Neutrophil (primary cell): ENCODE data around the gene ALPL.

Experiments
- H3K27ac ChIP-seq: fragments of 200-600 bp; sonication (generic); 2 replicates; pipeline ENCODE4 v1.5.1; 2016; ENCODE audit warnings: mild to moderate bottlenecking, moderate library complexity
- H3K27me3 ChIP-seq: fragments of 200-600 bp; sonication (generic); 2 replicates; pipeline ENCODE4 v1.6.0; 2016; ENCODE audit warnings: mild to moderate bottlenecking
- H3K36me3 ChIP-seq: fragments of 200-600 bp; sonication (generic); 2 replicates; pipeline ENCODE4 v1.5.1; 2017
- H3K4me1 ChIP-seq, 2 experiments: fragments of 200-600 bp in 1 of 2; sonication (generic) in 1 of 2; 1 replicate in 1 of 2; 2 replicates in 1 of 2; pipeline versions ENCODE4 v1.5.1 to v1.6.1; 2013 to 2016; ENCODE audit warnings: low read depth in 1 of 2, low read length in 1 of 2, mild to moderate bottlenecking in 1 of 2, moderate library complexity in 1 of 2; ENCODE audit not compliant: control insufficient read depth in 1 of 2, insufficient read depth in 1 of 2
- H3K4me3 ChIP-seq, 2 experiments: fragments of 200-600 bp in 1 of 2; sonication (generic) in 1 of 2; 1 replicate in 1 of 2; 2 replicates in 1 of 2; pipeline ENCODE4 v1.5.1; 2013 to 2016; ENCODE audit warnings: low read depth in 1 of 2, low read length in 1 of 2, mild to moderate bottlenecking in 1 of 2, moderate library complexity in 1 of 2
- H3K9me3 ChIP-seq: fragments of 200-600 bp; sonication (generic); 2 replicates; pipeline ENCODE4 v1.5.1; 2016
- CTCF ChIP-seq: fragments of 200-600 bp; sonication (generic); IDR thresholded peaks from 2 replicates; pipeline ENCODE4 v1.5.1; 2016; ENCODE audit warnings: antibody characterized with exemption

The ALPL gene

DNA sequence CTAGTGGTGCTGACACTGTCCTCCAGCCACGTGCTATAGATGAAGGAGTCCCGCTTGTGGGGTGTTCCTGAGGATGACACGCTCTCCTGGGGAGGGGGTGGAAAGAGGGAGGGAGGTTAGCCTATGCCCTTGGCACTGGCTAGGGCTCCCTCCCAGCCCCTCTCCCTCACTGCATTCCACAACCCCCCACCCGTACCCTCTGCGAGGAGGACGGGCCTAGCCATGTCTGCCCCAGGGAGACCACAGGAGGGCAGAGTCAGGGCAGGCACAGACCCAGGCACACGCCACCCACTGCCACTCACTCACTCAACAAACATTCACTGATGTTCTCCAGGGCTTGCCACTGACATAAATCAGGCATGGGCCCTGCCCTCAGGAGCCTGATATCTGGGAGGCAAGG, 89.2 kb downstream of the ALPL start:
- Histone ChIP-seq H3K9me3 (no peaks in the 10 kb centered on the region), H3K4me1 (peaks cover 17 to 23% of the 10 kb centered on the region in 2 experiments), H3K27ac (no peak overlapping the region), H3K4me3 (no peak overlapping the region), H3K36me3 (no peaks in the 10 kb centered on the region), H3K27me3 (peaks cover 7% of the 10 kb centered on the region)
- no peak for TF ChIP-seq CTCF

DNA sequence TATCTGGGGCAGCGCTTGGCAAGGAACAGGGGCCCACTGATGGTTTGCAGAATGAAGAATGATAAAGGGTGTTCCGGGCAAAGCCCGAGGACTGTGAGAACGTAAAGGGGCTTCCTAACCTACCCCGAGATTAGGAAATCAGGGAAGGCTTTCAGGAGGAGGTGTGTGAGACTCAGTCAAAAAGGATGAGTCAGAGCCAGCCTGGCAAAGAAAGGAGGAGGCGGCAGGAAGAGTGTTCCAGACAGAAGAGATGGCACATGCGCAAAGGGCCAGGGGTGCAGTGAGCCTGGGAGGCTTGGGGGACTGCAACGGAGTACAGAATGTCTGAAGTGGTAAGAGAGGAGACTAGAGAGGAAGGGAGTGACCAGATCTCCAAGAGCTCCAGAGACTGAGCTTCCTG, 89.7 kb downstream of the ALPL start:
- Histone ChIP-seq H3K27ac (no peak overlapping the region), H3K4me3 (no peak overlapping the region), H3K4me1 (peaks cover 17 to 22% of the 10 kb centered on the region in 2 experiments), H3K9me3 (no peaks in the 10 kb centered on the region), H3K36me3 (no peaks in the 10 kb centered on the region), H3K27me3 (peaks cover 7% of the 10 kb centered on the region)
- no peak for TF ChIP-seq CTCF

DNA sequence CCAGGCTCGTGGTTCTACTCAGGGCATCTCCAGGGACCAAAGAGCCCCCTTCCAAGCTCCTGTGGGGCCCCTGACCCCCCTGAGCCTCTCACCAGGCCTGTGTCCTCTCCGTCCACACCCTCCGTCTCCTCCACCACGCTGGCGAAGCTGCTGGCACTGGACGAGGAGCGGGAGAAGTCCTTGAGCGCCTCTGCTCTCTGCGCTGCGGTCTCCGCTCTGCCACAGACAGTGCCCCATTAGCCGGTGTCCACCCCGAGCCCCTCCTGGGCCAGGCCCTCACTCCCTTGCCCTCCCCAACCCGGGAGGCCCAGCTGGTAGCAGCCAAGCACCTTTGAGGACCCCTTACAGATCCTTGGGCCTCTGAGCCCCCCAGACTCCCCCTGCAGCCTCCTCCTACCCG, 90.2 kb downstream of the ALPL start:
- Histone ChIP-seq H3K9me3 (no peaks in the 10 kb centered on the region), H3K27me3 (peaks cover 7% of the 10 kb centered on the region), H3K4me3 (no peak overlapping the region), H3K36me3 (no peaks in the 10 kb centered on the region), H3K27ac (no peak overlapping the region), H3K4me1 (peaks cover 15 to 17% of the 10 kb centered on the region in 2 experiments)
- no peak for TF ChIP-seq CTCF

DNA sequence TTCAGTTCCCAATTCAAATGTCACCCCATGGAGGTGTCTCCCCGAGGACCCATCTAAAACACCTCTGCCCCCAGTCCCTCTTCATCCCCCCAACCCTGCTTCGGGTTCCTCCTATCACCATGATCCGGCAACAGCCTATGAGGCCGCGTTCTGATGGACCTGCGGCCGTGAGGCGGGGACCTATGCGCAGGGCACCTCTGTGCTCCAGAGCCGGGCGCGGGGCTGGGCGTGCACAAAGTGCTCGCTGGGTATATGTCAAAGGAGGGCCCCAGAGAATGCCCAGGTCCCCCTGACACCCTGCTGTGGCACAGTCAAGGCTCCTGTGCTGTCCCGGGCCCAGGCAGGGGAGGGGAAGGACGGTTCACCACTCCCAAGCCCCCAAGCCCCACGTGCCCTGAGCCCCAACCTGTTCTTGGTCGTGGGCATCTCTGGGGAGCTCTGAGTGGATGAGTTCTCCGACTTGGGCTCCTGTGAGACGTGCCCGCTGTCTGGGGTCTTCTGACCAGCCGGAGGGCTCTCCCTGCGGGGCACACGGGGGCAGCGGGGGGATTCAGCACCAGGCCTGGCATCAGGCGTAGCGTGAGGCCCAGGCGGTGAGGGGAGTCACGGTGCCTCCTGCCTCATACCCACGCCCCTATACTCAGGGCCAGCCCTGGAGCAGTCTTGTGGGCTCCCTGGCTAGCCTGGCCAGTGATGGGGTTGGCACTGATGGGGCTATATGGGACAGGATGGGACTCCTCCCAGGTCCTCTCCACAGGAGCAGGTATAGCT, 92.2 kb downstream of the ALPL start:
- no peaks in the 10 kb centered on the region for H3K9me3 ChIP-seq
- no peaks in the 10 kb centered on the region for H3K36me3 ChIP-seq
- no peak overlapping the region for H3K4me3 ChIP-seq
- H3K27me3 ChIP-seq, result peaks cover 7% of the 10 kb centered on the region
- no peak for TF ChIP-seq CTCF
- no peaks in the 10 kb centered on the region for H3K4me1 ChIP-seq
- H3K27ac ChIP-seq, result no peak overlapping the region

- Histone ChIP-seq H3K27ac (no peak overlapping the region), H3K36me3 (no peaks in the 10 kb centered on the region), H3K27me3 (peaks cover 22% of the 10 kb centered on the region), H3K4me3 (no peak overlapping the region), H3K4me1 (peaks cover 4 to 8% of the 10 kb centered on the region in 2 experiments), H3K9me3 (no peaks in the 10 kb centered on the region)
- TF ChIP-seq CTCF, result no peak
Measured at GRCh38 chr1:21603177-21604138, 94.2 kb downstream of the ALPL start.
